Hepatocyte (in vitro differentiated cells): ENCODE data around the gene DYDC1. TPM values are rescaled to one million over a fixed set of nuclear protein-coding genes. Genes with fewer than 3 reads are reported as not detected.

ENCODE experiments used
- DNase-seq: peaks from one replicate; pipeline ENCODE4 v3.0.0-alpha.2; 2016; ENCODE audit warnings: low spot score
- H2AFZ ChIP-seq: fragments of 200-600 bp; sonication (generic); 2 replicates; pipeline ENCODE4 v1.6.0; 2016; ENCODE audit warnings: antibody characterized with exemption, mild to moderate bottlenecking
- H3K27ac ChIP-seq: fragments of 200-600 bp; sonication (generic); 2 replicates; pipeline ENCODE4 v1.5.1; 2016; ENCODE audit warnings: mild to moderate bottlenecking
- H3K27me3 ChIP-seq: fragments of 200-600 bp; sonication (generic); 2 replicates; pipeline ENCODE4 v1.6.1; 2016
- H3K36me3 ChIP-seq: fragments of 200-600 bp; sonication (generic); replicated peaks from 2 replicates; pipeline ENCODE4 v1.5.1; 2016; ENCODE audit warnings: low read depth; ENCODE audit not compliant: insufficient read depth
- H3K4me1 ChIP-seq: fragments of 200-600 bp; sonication (generic); 2 replicates; pipeline ENCODE4 v1.5.1; 2016; ENCODE audit warnings: mild to moderate bottlenecking, moderate library complexity; ENCODE audit not compliant: insufficient read depth
- H3K4me2 ChIP-seq: fragments of 200-600 bp; sonication (generic); 2 replicates; pipeline ENCODE4 v1.6.0; 2016
- H3K4me3 ChIP-seq: fragments of 200-600 bp; sonication (generic); 2 replicates; pipeline ENCODE4 v1.5.1; 2016; ENCODE audit warnings: mild to moderate bottlenecking
- H3K79me2 ChIP-seq: fragments of 200-600 bp; sonication (generic); 2 replicates; pipeline ENCODE4 v1.6.0; 2017; ENCODE audit warnings: mild to moderate bottlenecking
- H3K9me2 ChIP-seq: fragments of 200-600 bp; sonication (generic); replicated peaks from 2 replicates; pipeline ENCODE4 v1.6.0; 2017; ENCODE audit warnings: mild to moderate bottlenecking; ENCODE audit not compliant: insufficient read depth
- H3K9me3 ChIP-seq: fragments of 200-600 bp; sonication (generic); 2 replicates; pipeline ENCODE4 v1.5.1; 2016; ENCODE audit warnings: low read depth, mild to moderate bottlenecking
- H4K20me1 ChIP-seq: fragments of 200-600 bp; sonication (generic); 2 replicates; pipeline ENCODE4 v1.6.0; 2016; ENCODE audit warnings: mild to moderate bottlenecking; ENCODE audit not compliant: insufficient read depth, poor library complexity, severe bottlenecking
- EZH2 ChIP-seq: fragments of 200-600 bp; sonication (generic); IDR thresholded peaks from 2 replicates; pipeline ENCODE4 v1.6.1; 2016; ENCODE audit warnings: antibody characterized with exemption, mild to moderate bottlenecking, borderline replicate concordance
- EZH2phosphoT487 ChIP-seq: fragments of 200-600 bp; sonication (generic); IDR thresholded peaks from one replicate; pipeline ENCODE4 v1.6.1; 2018; ENCODE audit warnings: antibody characterized with exemption, mild to moderate bottlenecking, low read depth, moderate library complexity; ENCODE audit not compliant: unreplicated experiment, severe bottlenecking
- WGBS: methylation state at CpG from one replicate; pipeline ENCODE4 v1.1.6; 2016; ENCODE audit warnings: low lambda C conversion rate; ENCODE audit errors: missing lambda C conversion rate; 5-methylcytosine and 5-hydroxymethylcytosine counted together
- polyA plus RNA-seq: library from polyadenylated mRNA; unstranded; fragments of >200 nt; fragmentation: Nextera tagmentation; extraction: Ambion mirVana; gene quantifications from 2 replicates; pipeline ENCODE4 v1.2.1, GENCODE V29; 2016
- total RNA-seq: library from RNA; depleted of rRNA; stranded (reverse); fragments of >200 nt; gene quantifications from 2 replicates; pipeline ENCODE4 v1.2.3, GENCODE V29; 2014
- TF ChIP-seq, protein P1 (sequence below): fragments of 200-600 bp; sonication (generic); IDR thresholded peaks from 2 replicates; pipeline ENCODE4 v1.5.1; 2016; ENCODE audit warnings: antibody characterized with exemption, mild to moderate bottlenecking; ENCODE audit not compliant: poor library complexity

The DYDC1 gene
- total and polyA plus RNA-seq, 2 experiments from 2014 or later = not detected

DNA sequence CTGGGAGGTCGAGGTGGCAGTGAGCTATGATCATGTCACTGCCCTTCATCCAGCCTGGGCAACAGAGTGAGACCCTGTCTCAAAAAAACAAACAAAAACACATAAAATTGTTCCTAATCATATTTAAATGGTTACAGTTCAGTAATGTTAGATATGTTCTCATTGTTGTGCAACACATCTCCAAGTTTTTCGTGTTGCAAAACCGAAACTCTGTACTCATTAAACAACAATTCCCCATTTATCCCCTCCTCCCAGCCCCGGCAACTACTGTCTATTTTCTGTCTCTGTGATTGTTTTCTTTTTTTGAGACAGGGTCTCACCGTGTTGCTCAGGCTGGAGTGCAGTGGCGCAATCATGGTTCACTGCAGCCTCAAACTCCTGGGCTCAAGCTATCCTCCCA, 35.7 kb upstream of the DYDC1 start:
- no peak for DNase-seq
- no peak overlapping the region for H3K27ac ChIP-seq
- no peaks in the 10 kb centered on the region for H3K36me3 ChIP-seq
- no peak overlapping the region for H2AFZ ChIP-seq
- no peak overlapping the region for H3K4me3 ChIP-seq
- H3K79me2 ChIP-seq = no peaks in the 10 kb centered on the region
- H3K4me2 ChIP-seq = no peak overlapping the region
- no peaks in the 10 kb centered on the region for H3K27me3 ChIP-seq
- H4K20me1 ChIP-seq = no peaks in the 10 kb centered on the region
- TF ChIP-seq EZH2 = no peak
- no peak for TF ChIP-seq EZH2phosphoT487
- TF ChIP-seq, protein P1, sequence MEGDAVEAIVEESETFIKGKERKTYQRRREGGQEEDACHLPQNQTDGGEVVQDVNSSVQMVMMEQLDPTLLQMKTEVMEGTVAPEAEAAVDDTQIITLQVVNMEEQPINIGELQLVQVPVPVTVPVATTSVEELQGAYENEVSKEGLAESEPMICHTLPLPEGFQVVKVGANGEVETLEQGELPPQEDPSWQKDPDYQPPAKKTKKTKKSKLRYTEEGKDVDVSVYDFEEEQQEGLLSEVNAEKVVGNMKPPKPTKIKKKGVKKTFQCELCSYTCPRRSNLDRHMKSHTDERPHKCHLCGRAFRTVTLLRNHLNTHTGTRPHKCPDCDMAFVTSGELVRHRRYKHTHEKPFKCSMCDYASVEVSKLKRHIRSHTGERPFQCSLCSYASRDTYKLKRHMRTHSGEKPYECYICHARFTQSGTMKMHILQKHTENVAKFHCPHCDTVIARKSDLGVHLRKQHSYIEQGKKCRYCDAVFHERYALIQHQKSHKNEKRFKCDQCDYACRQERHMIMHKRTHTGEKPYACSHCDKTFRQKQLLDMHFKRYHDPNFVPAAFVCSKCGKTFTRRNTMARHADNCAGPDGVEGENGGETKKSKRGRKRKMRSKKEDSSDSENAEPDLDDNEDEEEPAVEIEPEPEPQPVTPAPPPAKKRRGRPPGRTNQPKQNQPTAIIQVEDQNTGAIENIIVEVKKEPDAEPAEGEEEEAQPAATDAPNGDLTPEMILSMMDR = no peak
- H3K4me1 ChIP-seq = no peaks in the 10 kb centered on the region
- no peaks in the 10 kb centered on the region for H3K9me2 ChIP-seq
- 93% methylated on average over 6 of the region's 6 CpGs for WGBS
- H3K9me3 ChIP-seq = no peaks in the 10 kb centered on the region

GRCh38 chr10:80390740-80391139, 34.2 kb upstream of the DYDC1 start:
- TF ChIP-seq EZH2phosphoT487 = no peak
- TF ChIP-seq EZH2 = no peak
- TF ChIP-seq, protein P1 = no peak
- no peaks in the 10 kb centered on the region for H3K9me3 ChIP-seq
- 70% methylated on average over 9 of the region's 9 CpGs for WGBS
- no peaks in the 10 kb centered on the region for H3K36me3 ChIP-seq
- no peak overlapping the region for H3K27ac ChIP-seq
- H3K79me2 ChIP-seq = no peaks in the 10 kb centered on the region
- DNase-seq = no peak
- H3K27me3 ChIP-seq = no peaks in the 10 kb centered on the region
- H4K20me1 ChIP-seq = no peaks in the 10 kb centered on the region
- H2AFZ ChIP-seq = no peak overlapping the region
- no peaks in the 10 kb centered on the region for H3K4me1 ChIP-seq
- no peak overlapping the region for H3K4me2 ChIP-seq
- H3K4me3 ChIP-seq = no peak overlapping the region
- H3K9me2 ChIP-seq = no peaks in the 10 kb centered on the region

GRCh38 chr10:80382989-80383388, 26.4 kb upstream of the DYDC1 start:
- 16% methylated on average over 4 of the region's 4 CpGs for WGBS
- no peak overlapping the region for H2AFZ ChIP-seq
- DNase-seq = peak; percentile 61
- H4K20me1 ChIP-seq = no peaks in the 10 kb centered on the region
- H3K9me2 ChIP-seq = no peaks in the 10 kb centered on the region
- H3K9me3 ChIP-seq = no peaks in the 10 kb centered on the region
- no peak overlapping the region for H3K4me3 ChIP-seq
- TF ChIP-seq EZH2 = no peak
- TF ChIP-seq, protein P1 = peak; percentile 81
- H3K36me3 ChIP-seq = no peaks in the 10 kb centered on the region
- H3K4me2 ChIP-seq = no peak overlapping the region
- H3K27me3 ChIP-seq = no peaks in the 10 kb centered on the region
- no peak overlapping the region for H3K27ac ChIP-seq
- no peaks in the 10 kb centered on the region for H3K4me1 ChIP-seq
- no peaks in the 10 kb centered on the region for H3K79me2 ChIP-seq

DNA sequence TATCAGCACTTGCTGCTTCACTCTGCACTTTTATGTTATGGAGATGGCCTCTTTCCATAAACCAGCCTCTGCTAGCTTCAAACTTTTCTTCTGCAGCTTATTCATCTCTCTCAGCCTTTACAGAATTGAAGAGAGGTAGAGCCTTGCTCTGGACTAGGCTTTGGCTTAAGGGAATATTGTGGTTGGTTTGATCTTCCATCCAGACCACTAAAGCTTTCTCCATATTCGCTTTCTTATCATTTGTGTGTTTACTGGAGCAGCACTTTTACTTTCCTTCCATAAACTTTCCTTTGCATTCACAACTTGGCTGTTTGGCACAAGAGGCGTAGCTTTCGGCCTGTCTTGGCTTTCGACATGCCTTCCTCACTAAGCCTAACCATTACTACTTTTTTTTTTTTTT, 23.6 kb upstream of the DYDC1 start:
- H3K27me3 ChIP-seq = no peaks in the 10 kb centered on the region
- 48% methylated on average over 4 of the region's 4 CpGs for WGBS

More for the DNA sequence above, 23.6 kb upstream of the DYDC1 start:
- Histone ChIP-seq H3K4me2 (no peak overlapping the region), H4K20me1 (no peaks in the 10 kb centered on the region), H3K79me2 (no peaks in the 10 kb centered on the region), H3K36me3 (no peaks in the 10 kb centered on the region), H3K27ac (no peak overlapping the region), H3K9me3 (no peaks in the 10 kb centered on the region), H2AFZ (no peak overlapping the region), H3K9me2 (no peaks in the 10 kb centered on the region), H3K4me1 (no peaks in the 10 kb centered on the region), H3K4me3 (no peak overlapping the region)
- DNase-seq = no peak
- no peak for TF ChIP-seq EZH2
